Stimulated activated effector memory CD8-positive, alpha-beta T cell treated with anti-CD3 and anti-CD28 coated beads, Interleukin-12 subunit alpha, Interleukin-12 subunit beta, amount 100 ng/mL, for 72 hours (primary cell): ENCODE data around the gene APEH.

Source experiments
- ATAC-seq: fragments of 150-1000 bp; cut with Tn5 transposase; 2 replicates; pipeline ENCODE4 v1.10.0; 2021
- DNase-seq, 2 donors: peaks; one replicate each; pipeline ENCODE4 v3.0.0; 2021 to 2022; ENCODE audit warnings: low spot score in 2 of 2
- H3K27ac Mint-ChIP-seq: one replicate; pipeline ENCODE4 v1.8.0; 2022; ENCODE audit warnings: mild to moderate bottlenecking, mixed read lengths
- H3K36me3 Mint-ChIP-seq: one replicate; pipeline ENCODE4 v1.8.0; 2022; ENCODE audit warnings: mild to moderate bottlenecking, mixed read lengths
- H3K4me1 Mint-ChIP-seq: one replicate; pipeline ENCODE4 v1.8.0; 2022; ENCODE audit warnings: mixed read lengths
- H3K4me3 Mint-ChIP-seq: one replicate; pipeline ENCODE4 v1.8.0; 2022; ENCODE audit warnings: mild to moderate bottlenecking, mixed read lengths
- H3K9me3 Mint-ChIP-seq: one replicate; pipeline ENCODE4 v1.8.0; 2022; ENCODE audit warnings: mixed read lengths

Gene APEH

DNA sequence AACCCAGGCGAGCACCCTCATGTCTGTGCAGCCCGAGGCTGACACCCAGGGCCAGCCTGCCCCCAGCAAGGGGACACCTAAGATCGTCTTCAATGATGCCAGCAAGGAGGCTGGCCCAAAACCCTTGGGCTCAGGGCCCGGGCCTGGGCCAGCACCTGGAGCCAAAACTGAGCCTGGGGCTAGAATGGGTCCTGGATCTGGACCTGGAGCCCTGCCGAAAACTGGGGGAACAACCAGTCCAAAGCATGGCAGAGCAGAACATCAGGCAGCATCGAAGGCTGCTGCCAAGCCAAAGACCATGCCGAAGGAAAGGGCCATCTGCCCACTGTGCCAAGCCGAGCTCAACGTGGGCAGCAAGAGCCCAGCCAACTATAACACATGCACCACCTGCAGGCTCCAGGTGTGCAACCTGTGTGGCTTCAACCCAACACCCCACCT is 31.4 kb upstream of the APEH start:
- Mint-ChIP-seq H3K4me3 (no peak overlapping the region), H3K9me3 (no peaks in the 10 kb centered on the region), H3K36me3 (no peaks in the 10 kb centered on the region), H3K27ac (no peak overlapping the region), H3K4me1 (no peaks in the 10 kb centered on the region)
- ATAC-seq (no peak), DNase-seq (no peak)

DNA sequence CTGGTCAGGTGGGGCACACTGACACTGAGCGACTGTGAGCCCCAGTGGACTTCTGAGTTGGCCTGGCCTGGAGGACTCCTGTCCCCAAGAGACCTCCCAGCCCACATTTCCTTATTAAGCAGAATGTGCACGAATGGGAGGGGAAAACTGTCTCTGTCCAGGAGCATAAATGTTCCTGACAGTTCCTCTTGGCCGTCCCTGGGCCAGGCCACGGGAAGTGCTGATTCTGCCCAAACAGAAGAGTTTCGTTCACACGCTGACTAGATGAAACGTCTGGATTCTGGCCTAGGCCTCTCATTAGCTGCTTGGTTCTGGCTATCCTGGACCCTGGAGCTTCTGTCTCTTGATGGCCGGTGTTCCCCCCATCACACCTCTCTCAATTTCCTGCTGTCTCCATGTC is 29.5 kb upstream of the APEH start:
- Mint-ChIP-seq H3K27ac (no peak overlapping the region), H3K36me3 (no peaks in the 10 kb centered on the region), H3K9me3 (no peaks in the 10 kb centered on the region), H3K4me3 (no peak overlapping the region), H3K4me1 (no peaks in the 10 kb centered on the region)
- ATAC-seq, result no peak
- DNase-seq, result no peak

DNA sequence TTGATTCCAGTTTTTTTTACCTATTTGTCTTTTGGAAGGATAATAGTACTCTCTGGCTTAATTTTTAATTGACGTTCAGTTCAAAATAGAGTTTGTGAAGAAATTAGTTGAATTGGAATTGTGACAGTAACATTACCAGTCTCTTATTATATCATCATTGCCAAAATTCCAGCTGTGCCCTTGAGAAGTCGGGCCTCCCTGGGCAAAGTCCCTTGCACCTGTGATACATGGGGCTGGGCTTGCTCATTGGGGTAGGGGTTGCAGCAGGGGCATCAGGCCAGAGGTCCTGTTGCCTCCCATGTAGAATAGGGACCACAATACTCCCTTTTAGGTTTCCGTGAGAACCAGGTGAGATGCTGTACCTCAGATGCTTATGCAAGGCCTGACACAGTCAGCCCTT is 27.9 kb upstream of the APEH start:
- no peak for ATAC-seq
- DNase-seq, result no peak
- Mint-ChIP-seq H3K9me3 (no peaks in the 10 kb centered on the region), H3K4me1 (no peaks in the 10 kb centered on the region), H3K27ac (no peak overlapping the region), H3K4me3 (no peak overlapping the region), H3K36me3 (no peaks in the 10 kb centered on the region)

DNA sequence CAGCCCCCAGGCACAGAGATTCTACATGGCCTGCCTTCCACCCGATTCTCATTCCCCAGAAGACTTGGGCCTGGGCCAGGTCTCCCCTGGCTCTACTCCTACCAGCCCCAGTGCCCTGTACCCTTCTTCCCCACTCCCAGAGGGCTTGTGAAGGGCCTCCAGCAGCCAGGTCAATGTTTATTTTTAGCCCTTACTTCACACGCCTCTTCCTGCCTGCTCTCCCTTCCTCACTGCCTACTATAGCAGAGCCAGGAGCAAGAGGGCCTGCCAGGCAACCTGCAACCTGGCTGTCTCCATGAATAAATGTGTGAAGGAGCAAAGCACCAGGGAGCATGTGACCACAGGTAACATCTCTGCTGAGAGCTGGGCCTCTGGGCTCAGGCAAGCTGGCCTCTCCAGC is 26.4 kb upstream of the APEH start:
- Mint-ChIP-seq H3K36me3 (no peaks in the 10 kb centered on the region), H3K4me3 (no peak overlapping the region), H3K9me3 (no peaks in the 10 kb centered on the region), H3K27ac (peak overlapping the region; percentile 2), H3K4me1 (no peaks in the 10 kb centered on the region)
- DNase-seq, result no peak
- ATAC-seq, result no peak

DNA sequence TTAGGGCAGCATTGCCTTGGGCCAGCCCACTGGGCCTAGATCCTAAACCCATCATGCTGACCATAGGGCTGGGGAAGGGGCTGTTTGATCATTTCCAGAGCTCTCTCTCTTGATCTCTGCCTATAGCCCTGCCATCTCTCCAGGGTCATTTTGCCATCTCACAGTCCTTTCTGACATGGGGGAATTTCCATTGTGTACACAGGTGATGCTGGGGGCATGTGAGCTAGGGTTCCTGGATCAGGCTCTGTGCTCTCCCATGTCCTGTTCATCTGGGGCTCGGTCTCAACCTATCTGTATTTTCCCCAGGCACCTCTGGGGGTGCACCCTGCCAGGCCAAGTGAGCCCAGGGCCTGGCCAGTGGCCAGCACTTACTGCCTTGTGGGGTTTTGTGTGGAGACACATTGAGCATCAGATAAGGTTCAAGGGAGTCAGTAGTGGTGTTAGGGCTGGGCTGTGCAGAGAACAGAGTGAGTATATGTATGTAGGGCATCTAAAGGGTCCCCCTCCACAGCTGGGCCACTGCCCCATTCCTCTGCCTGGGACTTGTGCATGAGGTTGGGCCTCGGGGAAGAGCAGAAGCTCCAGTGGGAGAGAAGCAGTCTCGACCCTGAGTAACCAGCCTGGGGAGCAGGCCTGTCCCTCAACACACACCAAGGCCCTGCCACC is 25.7 kb upstream of the APEH start:
- ATAC-seq (no peak), DNase-seq (no peak)
- Mint-ChIP-seq H3K4me1 (no peaks in the 10 kb centered on the region), H3K4me3 (no peak overlapping the region), H3K27ac (peak overlapping the region; percentile 10), H3K36me3 (no peaks in the 10 kb centered on the region), H3K9me3 (no peaks in the 10 kb centered on the region)

DNA sequence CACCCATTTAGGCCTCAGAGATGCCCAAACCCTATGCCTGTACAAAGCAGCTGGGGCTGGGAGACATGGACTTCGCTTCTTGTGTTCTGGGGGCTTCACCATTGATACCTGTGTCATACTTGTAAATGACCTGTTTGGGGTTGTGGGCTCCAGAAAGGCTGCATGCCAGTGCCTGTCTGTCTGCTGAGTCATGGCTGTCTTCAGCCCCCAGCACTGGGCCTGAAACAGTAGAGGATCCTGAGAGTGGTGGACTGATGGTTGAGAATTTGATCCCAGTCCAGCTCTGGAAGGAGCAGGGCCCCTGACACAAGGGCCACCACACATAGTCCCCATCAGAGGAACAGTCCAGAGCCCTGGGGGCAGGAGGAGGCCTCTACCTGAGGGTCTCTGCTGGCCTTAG is 24.6 kb upstream of the APEH start:
- H3K27ac Mint-ChIP-seq, result peak overlapping the region; percentile 10
- ATAC-seq (no peak), DNase-seq (no peak)
- H3K9me3 Mint-ChIP-seq, result no peaks in the 10 kb centered on the region
- no peaks in the 10 kb centered on the region for H3K36me3 Mint-ChIP-seq
- no peaks in the 10 kb centered on the region for H3K4me1 Mint-ChIP-seq
- H3K4me3 Mint-ChIP-seq, result no peak overlapping the region

DNA sequence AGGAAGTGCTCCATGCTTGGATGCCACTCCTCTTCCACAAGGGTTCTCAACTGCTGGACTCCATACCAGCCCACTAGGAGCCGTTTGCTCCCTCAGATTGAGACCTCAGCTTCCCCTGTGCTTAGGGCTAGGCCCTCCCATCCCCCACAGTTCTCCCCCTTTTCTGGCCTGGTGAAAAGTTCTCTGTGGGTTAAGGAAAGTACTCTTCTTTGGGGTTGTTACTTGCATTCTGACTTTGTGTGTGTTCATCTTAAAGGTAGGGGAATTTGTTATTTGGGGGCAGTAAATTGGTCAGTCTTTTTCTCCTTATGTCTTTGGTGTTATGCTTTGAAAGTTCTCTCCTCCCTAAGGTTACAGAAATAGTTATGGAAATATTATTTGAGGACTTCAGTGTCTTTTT is 24.0 kb upstream of the APEH start:
- Mint-ChIP-seq H3K36me3 (no peaks in the 10 kb centered on the region), H3K9me3 (no peaks in the 10 kb centered on the region), H3K4me1 (no peaks in the 10 kb centered on the region), H3K27ac (peak overlapping the region; percentile 10), H3K4me3 (no peak overlapping the region)
- no peak for DNase-seq
- ATAC-seq, result no peak

DNA sequence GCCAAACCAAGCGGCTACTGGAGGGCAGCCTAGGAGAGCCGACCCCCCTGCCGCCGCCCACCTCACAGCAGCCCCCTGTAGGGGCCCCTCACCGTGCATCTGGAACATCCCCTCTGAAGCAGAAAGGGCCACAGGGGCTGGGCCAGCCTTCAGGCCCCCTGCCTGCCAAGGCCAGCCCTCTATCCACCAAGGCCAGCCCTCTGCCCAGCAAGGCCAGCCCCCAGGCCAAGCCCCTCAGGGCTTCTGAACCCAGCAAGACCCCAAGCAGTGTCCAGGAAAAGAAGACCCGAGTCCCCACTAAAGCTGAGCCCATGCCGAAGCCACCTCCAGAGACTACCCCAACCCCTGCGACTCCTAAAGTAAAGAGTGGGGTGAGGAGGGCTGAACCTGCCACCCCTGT is 23.5 kb upstream of the APEH start:
- DNase-seq, result no peak

DNA sequence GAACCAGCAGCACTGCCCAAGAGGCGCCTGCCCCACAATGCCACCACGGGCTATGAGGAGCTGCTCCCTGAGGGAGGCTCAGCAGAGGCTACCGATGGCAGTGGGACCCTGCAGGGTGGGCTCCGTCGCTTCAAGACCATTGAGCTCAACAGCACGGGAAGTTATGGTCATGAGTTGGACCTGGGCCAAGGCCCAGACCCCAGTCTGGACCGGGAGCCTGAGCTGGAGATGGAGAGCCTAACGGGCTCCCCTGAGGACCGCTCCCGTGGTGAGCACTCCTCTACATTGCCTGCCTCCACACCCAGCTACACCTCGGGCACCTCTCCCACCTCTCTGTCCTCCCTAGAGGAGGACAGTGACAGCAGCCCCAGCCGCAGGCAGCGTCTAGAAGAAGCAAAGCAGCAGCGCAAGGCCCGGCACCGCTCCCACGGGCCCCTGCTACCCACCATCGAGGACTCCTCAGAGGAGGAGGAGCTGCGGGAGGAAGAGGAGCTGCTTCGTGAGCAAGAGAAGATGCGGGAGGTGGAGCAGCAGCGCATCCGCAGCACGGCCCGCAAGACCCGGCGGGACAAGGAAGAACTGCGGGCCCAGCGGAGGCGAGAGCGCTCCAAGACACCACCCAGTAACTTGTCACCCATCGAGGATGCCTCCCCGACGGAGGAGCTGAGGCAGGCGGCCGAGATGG is 21.8 kb upstream of the APEH start:
- no peak overlapping the region for H3K27ac Mint-ChIP-seq
- H3K4me3 Mint-ChIP-seq, result no peak overlapping the region
- H3K9me3 Mint-ChIP-seq, result no peaks in the 10 kb centered on the region
- DNase-seq (no peak), ATAC-seq (no peak)
- H3K4me1 Mint-ChIP-seq, result peaks cover 5% of the 10 kb centered on the region
- H3K36me3 Mint-ChIP-seq, result no peaks in the 10 kb centered on the region

More for the DNA sequence above, 23.5 kb upstream of the APEH start:
- no peak overlapping the region for H3K27ac Mint-ChIP-seq
- H3K9me3 Mint-ChIP-seq, result no peaks in the 10 kb centered on the region
- H3K36me3 Mint-ChIP-seq, result no peaks in the 10 kb centered on the region
- H3K4me3 Mint-ChIP-seq, result no peak overlapping the region
- ATAC-seq, result no peak
- H3K4me1 Mint-ChIP-seq, result no peaks in the 10 kb centered on the region

DNA sequence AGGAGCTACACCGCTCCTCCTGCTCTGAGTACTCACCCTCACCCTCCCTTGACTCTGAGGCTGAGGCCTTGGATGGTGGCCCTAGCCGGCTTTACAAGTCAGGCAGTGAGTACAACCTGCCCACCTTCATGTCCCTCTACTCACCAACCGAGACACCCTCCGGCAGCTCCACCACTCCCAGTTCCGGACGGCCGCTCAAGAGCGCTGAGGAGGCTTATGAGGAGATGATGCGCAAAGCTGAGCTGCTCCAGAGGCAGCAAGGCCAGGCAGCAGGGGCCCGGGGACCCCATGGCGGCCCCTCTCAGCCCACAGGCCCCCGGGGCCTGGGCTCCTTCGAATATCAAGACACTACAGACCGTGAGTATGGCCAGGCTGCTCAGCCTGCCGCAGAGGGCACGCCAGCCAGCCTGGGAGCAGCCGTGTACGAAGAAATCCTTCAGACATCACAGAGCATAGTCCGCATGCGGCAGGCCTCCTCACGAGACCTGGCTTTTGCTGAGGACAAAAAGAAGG is 21.2 kb upstream of the APEH start:
- ATAC-seq (no peak), DNase-seq (no peak)
- Mint-ChIP-seq H3K4me1 (peaks cover 5% of the 10 kb centered on the region), H3K9me3 (no peaks in the 10 kb centered on the region), H3K36me3 (no peaks in the 10 kb centered on the region), H3K4me3 (no peak overlapping the region), H3K27ac (no peak overlapping the region)

DNA sequence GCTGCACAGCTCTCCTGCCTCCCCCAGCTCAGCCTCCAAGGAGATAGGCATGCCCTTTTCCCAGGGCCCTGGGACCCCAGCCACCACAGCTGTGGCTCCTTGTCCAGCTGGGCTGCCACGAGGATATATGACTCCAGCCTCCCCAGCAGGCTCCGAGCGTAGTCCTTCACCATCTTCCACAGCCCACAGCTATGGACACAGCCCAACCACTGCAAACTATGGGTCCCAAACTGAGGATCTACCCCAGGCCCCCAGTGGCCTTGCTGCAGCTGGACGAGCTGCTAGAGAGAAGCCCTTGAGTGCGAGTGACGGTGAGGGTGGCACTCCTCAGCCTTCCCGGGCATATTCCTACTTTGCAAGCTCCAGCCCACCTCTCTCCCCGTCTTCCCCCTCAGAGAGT is 20.5 kb upstream of the APEH start:
- peaks cover 5% of the 10 kb centered on the region for H3K4me1 Mint-ChIP-seq
- ATAC-seq (no peak), DNase-seq (no peak)
- no peaks in the 10 kb centered on the region for H3K9me3 Mint-ChIP-seq
- H3K27ac Mint-ChIP-seq, result no peak overlapping the region
- no peaks in the 10 kb centered on the region for H3K36me3 Mint-ChIP-seq
- H3K4me3 Mint-ChIP-seq, result no peak overlapping the region

DNA sequence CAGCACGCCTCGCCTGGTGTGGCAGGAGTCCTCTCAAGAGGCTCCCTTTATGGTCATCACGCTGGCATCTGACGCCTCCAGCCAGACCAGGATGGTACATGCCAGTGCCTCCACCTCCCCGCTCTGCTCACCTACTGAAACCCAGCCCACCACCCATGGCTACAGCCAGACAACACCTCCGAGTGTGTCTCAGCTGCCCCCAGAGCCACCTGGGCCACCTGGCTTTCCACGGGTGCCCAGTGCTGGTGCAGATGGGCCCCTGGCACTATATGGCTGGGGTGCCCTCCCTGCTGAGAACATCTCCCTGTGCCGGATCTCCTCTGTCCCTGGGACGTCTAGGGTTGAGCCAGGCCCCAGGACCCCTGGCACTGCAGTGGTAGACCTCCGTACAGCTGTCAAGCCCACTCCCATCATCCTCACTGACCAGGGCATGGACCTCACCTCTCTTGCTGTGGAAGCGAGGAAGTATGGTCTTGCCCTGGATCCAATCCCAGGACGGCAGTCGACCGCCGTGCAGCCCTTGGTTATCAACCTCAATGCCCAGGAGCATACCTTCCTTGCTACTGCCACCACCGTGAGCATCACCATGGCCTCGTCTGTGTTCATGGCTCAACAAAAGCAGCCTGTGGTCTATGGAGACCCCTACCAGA is 19.9 kb upstream of the APEH start:
- H3K4me3 Mint-ChIP-seq, result no peak overlapping the region
- DNase-seq, result no peak
- H3K27ac Mint-ChIP-seq, result no peak overlapping the region
- no peaks in the 10 kb centered on the region for H3K36me3 Mint-ChIP-seq
- peaks cover 5% of the 10 kb centered on the region for H3K4me1 Mint-ChIP-seq
- no peaks in the 10 kb centered on the region for H3K9me3 Mint-ChIP-seq
- no peak for ATAC-seq

DNA sequence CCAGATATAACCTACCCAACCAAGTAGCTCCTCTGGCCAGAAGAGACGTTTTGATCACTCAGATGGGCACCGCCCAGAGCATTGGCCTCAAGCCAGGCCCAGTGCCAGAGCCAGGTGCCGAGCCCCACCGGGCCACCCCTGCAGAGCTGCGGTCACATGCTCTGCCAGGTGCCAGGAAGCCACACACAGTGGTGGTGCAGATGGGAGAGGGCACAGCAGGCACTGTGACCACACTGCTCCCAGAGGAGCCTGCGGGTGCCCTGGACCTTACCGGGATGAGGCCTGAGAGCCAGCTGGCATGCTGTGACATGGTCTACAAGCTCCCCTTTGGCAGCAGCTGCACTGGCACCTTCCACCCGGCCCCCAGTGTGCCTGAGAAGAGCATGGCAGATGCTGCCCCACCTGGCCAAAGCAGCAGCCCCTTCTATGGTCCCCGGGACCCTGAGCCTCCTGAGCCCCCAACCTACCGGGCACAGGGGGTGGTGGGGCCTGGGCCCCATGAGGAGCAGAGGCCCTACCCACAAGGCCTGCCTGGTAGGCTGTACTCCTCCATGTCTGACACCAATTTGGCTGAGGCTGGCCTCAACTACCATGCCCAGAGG is 19.1 kb upstream of the APEH start:
- Mint-ChIP-seq H3K4me3 (no peak overlapping the region), H3K9me3 (no peaks in the 10 kb centered on the region), H3K4me1 (peaks cover 5% of the 10 kb centered on the region), H3K36me3 (no peaks in the 10 kb centered on the region), H3K27ac (no peak overlapping the region)
- DNase-seq (no peak), ATAC-seq (no peak)

DNA sequence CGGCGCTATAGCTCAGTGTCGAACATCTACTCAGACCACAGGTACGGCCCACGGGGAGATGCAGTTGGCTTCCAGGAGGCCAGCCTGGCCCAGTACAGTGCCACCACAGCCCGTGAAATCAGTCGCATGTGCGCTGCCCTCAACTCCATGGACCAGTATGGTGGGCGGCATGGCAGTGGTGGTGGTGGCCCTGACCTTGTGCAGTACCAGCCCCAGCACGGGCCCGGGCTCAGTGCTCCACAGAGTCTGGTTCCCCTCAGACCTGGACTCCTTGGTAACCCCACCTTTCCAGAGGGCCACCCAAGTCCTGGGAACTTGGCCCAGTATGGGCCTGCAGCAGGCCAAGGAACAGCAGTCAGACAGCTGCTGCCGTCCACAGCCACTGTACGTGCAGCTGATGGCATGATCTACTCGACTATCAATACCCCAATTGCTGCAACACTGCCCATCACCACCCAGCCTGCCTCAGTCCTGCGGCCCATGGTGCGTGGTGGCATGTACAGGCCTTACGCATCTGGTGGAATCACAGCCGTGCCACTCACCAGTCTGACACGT is 18.3 kb upstream of the APEH start:
- H3K9me3 Mint-ChIP-seq, result no peaks in the 10 kb centered on the region
- H3K27ac Mint-ChIP-seq, result no peak overlapping the region
- DNase-seq (no peak), ATAC-seq (no peak)
- H3K36me3 Mint-ChIP-seq, result no peaks in the 10 kb centered on the region
- peaks cover 5% of the 10 kb centered on the region for H3K4me1 Mint-ChIP-seq
- H3K4me3 Mint-ChIP-seq, result no peak overlapping the region

DNA sequence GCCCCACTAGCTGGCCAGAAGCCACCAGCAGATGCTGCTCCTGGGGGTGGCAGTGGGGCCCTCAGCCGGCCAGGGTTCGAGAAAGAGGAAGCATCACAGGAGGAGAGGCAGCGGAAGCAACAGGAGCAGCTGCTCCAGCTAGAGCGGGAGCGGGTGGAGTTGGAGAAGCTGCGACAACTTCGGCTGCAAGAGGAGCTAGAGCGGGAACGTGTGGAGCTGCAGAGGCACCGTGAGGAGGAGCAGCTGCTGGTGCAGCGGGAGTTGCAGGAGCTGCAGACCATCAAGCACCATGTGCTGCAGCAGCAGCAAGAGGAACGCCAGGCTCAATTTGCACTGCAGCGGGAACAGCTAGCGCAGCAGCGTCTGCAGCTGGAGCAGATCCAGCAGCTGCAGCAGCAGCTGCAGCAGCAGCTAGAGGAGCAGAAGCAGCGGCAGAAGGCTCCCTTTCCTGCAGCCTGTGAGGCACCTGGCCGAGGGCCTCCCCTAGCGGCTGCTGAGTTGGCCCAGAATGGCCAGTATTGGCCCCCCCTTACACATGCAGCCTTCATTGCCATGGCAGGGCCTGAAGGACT is 17.5 kb upstream of the APEH start:
- Mint-ChIP-seq H3K4me3 (no peak overlapping the region), H3K4me1 (peaks cover 5% of the 10 kb centered on the region), H3K27ac (no peak overlapping the region), H3K9me3 (no peaks in the 10 kb centered on the region), H3K36me3 (no peaks in the 10 kb centered on the region)
- DNase-seq, result no peak
- no peak for ATAC-seq
